Measurements from ENCODE around the gene LIPC.

- TF ChIP-seq GATA2 (IDR thresholded peaks at IDR 0.05; ENCODE audit: low read depth, low read length) (no peak), GATA3 (IDR thresholded peaks at IDR 0.05; ENCODE audit: low read depth, low read length) (no peak)
Measured at GRCh38 chr15:58425185-58425584, 6.6 kb upstream of the LIPC start.
